ENCODE measurements around the gene LRRN2.

LRRN2 gene

GRCh38 chr1:204626381-204626780, 59.2 kb downstream of the LRRN2 start:
- no peak for DNase-seq

- DNase-seq = no peak
These were observed 60.8 kb downstream of the LRRN2 start for GRCh38 chr1:204624631-204625216.

- DNase-seq = no peak
These were observed 61.6 kb downstream of the LRRN2 start for GRCh38 chr1:204623894-204624361.

- peak; percentile 5 for DNase-seq
These were observed 62.1 kb downstream of the LRRN2 start for GRCh38 chr1:204623365-204623893.

GRCh38 chr1:204621996-204622395, 63.5 kb downstream of the LRRN2 start:
- DNase-seq = no peak

- no peak for DNase-seq
These were observed 64.1 kb downstream of the LRRN2 start for GRCh38 chr1:204621396-204621795.

GRCh38 chr1:204619721-204620120, 65.8 kb downstream of the LRRN2 start:
- no peak for DNase-seq

GRCh38 chr1:204618148-204618760, 67.3 kb downstream of the LRRN2 start:
- no peak for DNase-seq

- DNase-seq = no peak
These were observed 68.0 kb downstream of the LRRN2 start for GRCh38 chr1:204617256-204618147.

- no peak for DNase-seq
These were observed 68.9 kb downstream of the LRRN2 start for GRCh38 chr1:204616641-204617040.

- no peak for DNase-seq
These were observed 69.7 kb downstream of the LRRN2 start for GRCh38 chr1:204615881-204616280.

- DNase-seq = no peak
These were observed 71.9 kb downstream of the LRRN2 start for GRCh38 chr1:204613636-204614035.

- DNase-seq = no peak
These were observed 73.2 kb downstream of the LRRN2 start for GRCh38 chr1:204612326-204612725.

GRCh38 chr1:204611036-204611435, 74.5 kb downstream of the LRRN2 start:
- no peak for DNase-seq

GRCh38 chr1:204607910-204608309, 77.6 kb downstream of the LRRN2 start:
- DNase-seq = no peak

GRCh38 chr1:204605791-204606190, 79.7 kb downstream of the LRRN2 start:
- no peak for DNase-seq

- no peak for DNase-seq
These were observed 82.5 kb downstream of the LRRN2 start for GRCh38 chr1:204602871-204603542.

- DNase-seq = no peak
These were observed 83.4 kb downstream of the LRRN2 start for GRCh38 chr1:204602111-204602579.

- no peak for DNase-seq
These were observed 84.6 kb downstream of the LRRN2 start for GRCh38 chr1:204600968-204601367.

GRCh38 chr1:204600203-204600602, 85.3 kb downstream of the LRRN2 start:
- DNase-seq = no peak

- DNase-seq = no peak
These were observed 85.9 kb downstream of the LRRN2 start for GRCh38 chr1:204599596-204599995.

- no peak for DNase-seq
These were observed 86.4 kb downstream of the LRRN2 start for GRCh38 chr1:204599098-204599497.
